GM23338 (cell line): Measurements from ENCODE around the gene DPP10. TPM values are rescaled to one million over a fixed set of nuclear protein-coding genes. Genes with fewer than 3 reads are reported as not detected.

Experiments used
- ATAC-seq: fragments of 200-7000 bp; cut with Tn5 transposase; 3 replicates; pipeline ENCODE4 v1.9.1; 2020
- DNase-seq: peaks from one replicate; pipeline ENCODE4 v3.0.0-alpha.2; 2015; ENCODE audit warnings: low spot score
- H2AFZ ChIP-seq: fragments of 200-600 bp; sonication (generic); 2 replicates; pipeline ENCODE4 v1.8.0; 2016; ENCODE audit warnings: antibody characterized with exemption, mild to moderate bottlenecking, moderate library complexity
- H3F3A ChIP-seq: fragments of 200-600 bp; sonication (generic); replicated peaks from 2 replicates; pipeline ENCODE4 v1.8.0; 2017; ENCODE audit warnings: antibody characterized with exemption, mixed run types, low read depth
- H3K27ac ChIP-seq: fragments of 200-600 bp; sonication (generic); 2 replicates; pipeline ENCODE4 v1.6.1; 2016; ENCODE audit warnings: low read depth
- H3K27me3 ChIP-seq: fragments of 200-600 bp; sonication (generic); 2 replicates; pipeline ENCODE4 v1.8.0; 2016; ENCODE audit warnings: mild to moderate bottlenecking, mixed run types, moderate library complexity; ENCODE audit not compliant: insufficient read depth
- H3K36me3 ChIP-seq: fragments of 200-600 bp; sonication (generic); 2 replicates; pipeline ENCODE4 v1.8.0; 2016; ENCODE audit warnings: mild to moderate bottlenecking; ENCODE audit not compliant: insufficient read depth
- H3K4me1 ChIP-seq: fragments of 200-600 bp; sonication (generic); 2 replicates; pipeline ENCODE4 v1.8.0; 2016; ENCODE audit warnings: mild to moderate bottlenecking, moderate library complexity; ENCODE audit not compliant: insufficient read depth
- H3K4me2 ChIP-seq: fragments of 200-600 bp; sonication (generic); 2 replicates; pipeline ENCODE4 v1.7.1; 2017; ENCODE audit warnings: mixed run types
- H3K4me3 ChIP-seq: fragments of 200-600 bp; sonication (generic); 2 replicates; pipeline ENCODE4 v1.6.1; 2016; ENCODE audit warnings: mixed run types
- H3K79me2 ChIP-seq: fragments of 200-600 bp; sonication (generic); replicated peaks from 2 replicates; pipeline ENCODE4 v1.8.0; 2017; ENCODE audit warnings: mild to moderate bottlenecking; ENCODE audit not compliant: insufficient read depth
- H3K9me2 ChIP-seq: fragments of 200-600 bp; sonication (generic); 2 replicates; pipeline ENCODE4 v1.8.0; 2017; ENCODE audit not compliant: insufficient read depth
- H4K20me1 ChIP-seq: fragments of 200-600 bp; sonication (generic); replicated peaks from 2 replicates; pipeline ENCODE4 v1.8.0; 2017; ENCODE audit warnings: mild to moderate bottlenecking; ENCODE audit not compliant: insufficient read depth
- H3K27ac Mint-ChIP-seq: 2 replicates; pipeline ENCODE4 v1.8.0; 2020; ENCODE audit warnings: inconsistent platforms, mild to moderate bottlenecking, moderate library complexity, mixed read lengths
- H3K27me3 Mint-ChIP-seq: 3 replicates; pipeline ENCODE4 v1.8.0; 2022; ENCODE audit warnings: low read depth, mild to moderate bottlenecking, moderate library complexity, mixed read lengths, inconsistent platforms; ENCODE audit not compliant: insufficient read depth, poor library complexity
- H3K36me3 Mint-ChIP-seq: 3 replicates; pipeline ENCODE4 v1.8.0; 2021; ENCODE audit warnings: low read depth, mild to moderate bottlenecking, inconsistent platforms, moderate library complexity, mixed read lengths
- H3K4me1 Mint-ChIP-seq: 3 replicates; pipeline ENCODE4 v1.8.0; 2020; ENCODE audit warnings: mild to moderate bottlenecking, inconsistent platforms, mixed read lengths
- H3K4me3 Mint-ChIP-seq: 3 replicates; pipeline ENCODE4 v1.8.0; 2021; ENCODE audit warnings: moderate library complexity, mild to moderate bottlenecking, inconsistent platforms, mixed read lengths
- H3K9me3 Mint-ChIP-seq: 3 replicates; pipeline ENCODE4 v1.8.0; 2020; ENCODE audit warnings: moderate library complexity, mild to moderate bottlenecking, inconsistent platforms, mixed read lengths
- CREB1 ChIP-seq: fragments of 250-450 bp; sonication (Bioruptor Pico); IDR thresholded peaks from 2 replicates; pipeline ENCODE4 v1.5.0; 2020; ENCODE audit warnings: low read depth, mild to moderate bottlenecking, moderate library complexity
- EZH2phosphoT487 ChIP-seq: fragments of 200-600 bp; sonication (generic); IDR thresholded peaks from one replicate; pipeline ENCODE4 v1.8.1; 2018; ENCODE audit warnings: antibody characterized with exemption; ENCODE audit not compliant: unreplicated experiment
- NANOG ChIP-seq: IDR thresholded peaks from 2 replicates; pipeline ENCODE4 v1.6.1; 2016; ENCODE audit warnings: antibody characterized with exemption, borderline replicate concordance
- polyA plus RNA-seq: library from polyadenylated mRNA; unstranded; fragments of >200 nt; fragmentation: Nextera tagmentation; extraction: Ambion mirVana; gene quantifications from 2 replicates; pipeline ENCODE4 v1.2.1, GENCODE V29; 2016
- total RNA-seq: library from RNA; depleted of rRNA; stranded (reverse); fragments of >200 nt; shearing (Covaris generic); gene quantifications from 2 replicates; pipeline ENCODE4 v1.2.3, GENCODE V29; 2014
- TF ChIP-seq, protein P1 (sequence below), 2 experiments: fragments of 200-600 bp in 1 of 2; sonication (generic) in 1 of 2; conservative IDR thresholded peaks; 2 replicates each; pipeline versions ENCODE4 v1.5.1 to v1.6.1; 2016 to 2017; ENCODE audit warnings: antibody characterized with exemption in 2 of 2, low read depth in 2 of 2, mild to moderate bottlenecking in 2 of 2, moderate library complexity in 1 of 2
- TF ChIP-seq, protein P2 (sequence below): IDR thresholded peaks from one replicate; pipeline ENCODE4 v1.6.1; 2018; ENCODE audit warnings: antibody characterized with exemption; ENCODE audit not compliant: unreplicated experiment
- TF ChIP-seq, protein P3 (sequence below): fragments of 250-450 bp; sonication (Bioruptor Pico); IDR thresholded peaks from 2 replicates; pipeline ENCODE4 v1.5.0; 2020; ENCODE audit warnings: mild to moderate bottlenecking, moderate library complexity

Gene DPP10
- total and polyA plus RNA-seq, 2 experiments from 2014 or later, result 3.6 to 14.8 TPM

DNA sequence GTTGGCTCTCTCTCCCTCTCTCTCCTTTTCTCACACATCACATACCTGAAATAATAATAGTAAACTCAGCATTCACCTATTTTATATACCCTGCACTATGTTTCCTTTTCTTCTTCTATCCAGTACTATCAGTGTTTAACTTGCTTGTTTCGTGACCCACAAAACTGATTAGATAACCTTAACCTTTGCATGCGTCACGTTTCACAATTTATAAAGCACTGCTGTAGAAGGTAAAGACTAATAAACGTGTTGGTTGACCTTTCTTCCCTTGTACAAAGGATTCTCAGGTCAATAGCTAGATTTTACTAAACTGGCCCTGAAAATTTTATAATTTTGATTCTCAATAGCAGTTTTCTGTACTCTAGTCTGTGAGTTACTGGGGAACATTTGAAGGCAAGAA lies 791.7 kb downstream of the DPP10 start (continued):
- TF ChIP-seq, protein P1, sequence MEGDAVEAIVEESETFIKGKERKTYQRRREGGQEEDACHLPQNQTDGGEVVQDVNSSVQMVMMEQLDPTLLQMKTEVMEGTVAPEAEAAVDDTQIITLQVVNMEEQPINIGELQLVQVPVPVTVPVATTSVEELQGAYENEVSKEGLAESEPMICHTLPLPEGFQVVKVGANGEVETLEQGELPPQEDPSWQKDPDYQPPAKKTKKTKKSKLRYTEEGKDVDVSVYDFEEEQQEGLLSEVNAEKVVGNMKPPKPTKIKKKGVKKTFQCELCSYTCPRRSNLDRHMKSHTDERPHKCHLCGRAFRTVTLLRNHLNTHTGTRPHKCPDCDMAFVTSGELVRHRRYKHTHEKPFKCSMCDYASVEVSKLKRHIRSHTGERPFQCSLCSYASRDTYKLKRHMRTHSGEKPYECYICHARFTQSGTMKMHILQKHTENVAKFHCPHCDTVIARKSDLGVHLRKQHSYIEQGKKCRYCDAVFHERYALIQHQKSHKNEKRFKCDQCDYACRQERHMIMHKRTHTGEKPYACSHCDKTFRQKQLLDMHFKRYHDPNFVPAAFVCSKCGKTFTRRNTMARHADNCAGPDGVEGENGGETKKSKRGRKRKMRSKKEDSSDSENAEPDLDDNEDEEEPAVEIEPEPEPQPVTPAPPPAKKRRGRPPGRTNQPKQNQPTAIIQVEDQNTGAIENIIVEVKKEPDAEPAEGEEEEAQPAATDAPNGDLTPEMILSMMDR (conservative IDR thresholded peaks at IDR 0.05; ENCODE audit: low read depth in 2 of 2), result no peak
- TF ChIP-seq NANOG (no peak), CREB1 (CRISPR knock-in tag) (no peak)
- TF ChIP-seq, protein P2, sequence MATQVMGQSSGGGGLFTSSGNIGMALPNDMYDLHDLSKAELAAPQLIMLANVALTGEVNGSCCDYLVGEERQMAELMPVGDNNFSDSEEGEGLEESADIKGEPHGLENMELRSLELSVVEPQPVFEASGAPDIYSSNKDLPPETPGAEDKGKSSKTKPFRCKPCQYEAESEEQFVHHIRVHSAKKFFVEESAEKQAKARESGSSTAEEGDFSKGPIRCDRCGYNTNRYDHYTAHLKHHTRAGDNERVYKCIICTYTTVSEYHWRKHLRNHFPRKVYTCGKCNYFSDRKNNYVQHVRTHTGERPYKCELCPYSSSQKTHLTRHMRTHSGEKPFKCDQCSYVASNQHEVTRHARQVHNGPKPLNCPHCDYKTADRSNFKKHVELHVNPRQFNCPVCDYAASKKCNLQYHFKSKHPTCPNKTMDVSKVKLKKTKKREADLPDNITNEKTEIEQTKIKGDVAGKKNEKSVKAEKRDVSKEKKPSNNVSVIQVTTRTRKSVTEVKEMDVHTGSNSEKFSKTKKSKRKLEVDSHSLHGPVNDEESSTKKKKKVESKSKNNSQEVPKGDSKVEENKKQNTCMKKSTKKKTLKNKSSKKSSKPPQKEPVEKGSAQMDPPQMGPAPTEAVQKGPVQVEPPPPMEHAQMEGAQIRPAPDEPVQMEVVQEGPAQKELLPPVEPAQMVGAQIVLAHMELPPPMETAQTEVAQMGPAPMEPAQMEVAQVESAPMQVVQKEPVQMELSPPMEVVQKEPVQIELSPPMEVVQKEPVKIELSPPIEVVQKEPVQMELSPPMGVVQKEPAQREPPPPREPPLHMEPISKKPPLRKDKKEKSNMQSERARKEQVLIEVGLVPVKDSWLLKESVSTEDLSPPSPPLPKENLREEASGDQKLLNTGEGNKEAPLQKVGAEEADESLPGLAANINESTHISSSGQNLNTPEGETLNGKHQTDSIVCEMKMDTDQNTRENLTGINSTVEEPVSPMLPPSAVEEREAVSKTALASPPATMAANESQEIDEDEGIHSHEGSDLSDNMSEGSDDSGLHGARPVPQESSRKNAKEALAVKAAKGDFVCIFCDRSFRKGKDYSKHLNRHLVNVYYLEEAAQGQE, result no peak

GRCh38 chr2:115234737-115235136 lies 792.3 kb downstream of the DPP10 start:
- peaks cover 4% of the 10 kb centered on the region; the same call in 1 of the 2 replicates for H3K4me1 ChIP-seq
- no peak for TF ChIP-seq EZH2phosphoT487
- TF ChIP-seq, protein P3, sequence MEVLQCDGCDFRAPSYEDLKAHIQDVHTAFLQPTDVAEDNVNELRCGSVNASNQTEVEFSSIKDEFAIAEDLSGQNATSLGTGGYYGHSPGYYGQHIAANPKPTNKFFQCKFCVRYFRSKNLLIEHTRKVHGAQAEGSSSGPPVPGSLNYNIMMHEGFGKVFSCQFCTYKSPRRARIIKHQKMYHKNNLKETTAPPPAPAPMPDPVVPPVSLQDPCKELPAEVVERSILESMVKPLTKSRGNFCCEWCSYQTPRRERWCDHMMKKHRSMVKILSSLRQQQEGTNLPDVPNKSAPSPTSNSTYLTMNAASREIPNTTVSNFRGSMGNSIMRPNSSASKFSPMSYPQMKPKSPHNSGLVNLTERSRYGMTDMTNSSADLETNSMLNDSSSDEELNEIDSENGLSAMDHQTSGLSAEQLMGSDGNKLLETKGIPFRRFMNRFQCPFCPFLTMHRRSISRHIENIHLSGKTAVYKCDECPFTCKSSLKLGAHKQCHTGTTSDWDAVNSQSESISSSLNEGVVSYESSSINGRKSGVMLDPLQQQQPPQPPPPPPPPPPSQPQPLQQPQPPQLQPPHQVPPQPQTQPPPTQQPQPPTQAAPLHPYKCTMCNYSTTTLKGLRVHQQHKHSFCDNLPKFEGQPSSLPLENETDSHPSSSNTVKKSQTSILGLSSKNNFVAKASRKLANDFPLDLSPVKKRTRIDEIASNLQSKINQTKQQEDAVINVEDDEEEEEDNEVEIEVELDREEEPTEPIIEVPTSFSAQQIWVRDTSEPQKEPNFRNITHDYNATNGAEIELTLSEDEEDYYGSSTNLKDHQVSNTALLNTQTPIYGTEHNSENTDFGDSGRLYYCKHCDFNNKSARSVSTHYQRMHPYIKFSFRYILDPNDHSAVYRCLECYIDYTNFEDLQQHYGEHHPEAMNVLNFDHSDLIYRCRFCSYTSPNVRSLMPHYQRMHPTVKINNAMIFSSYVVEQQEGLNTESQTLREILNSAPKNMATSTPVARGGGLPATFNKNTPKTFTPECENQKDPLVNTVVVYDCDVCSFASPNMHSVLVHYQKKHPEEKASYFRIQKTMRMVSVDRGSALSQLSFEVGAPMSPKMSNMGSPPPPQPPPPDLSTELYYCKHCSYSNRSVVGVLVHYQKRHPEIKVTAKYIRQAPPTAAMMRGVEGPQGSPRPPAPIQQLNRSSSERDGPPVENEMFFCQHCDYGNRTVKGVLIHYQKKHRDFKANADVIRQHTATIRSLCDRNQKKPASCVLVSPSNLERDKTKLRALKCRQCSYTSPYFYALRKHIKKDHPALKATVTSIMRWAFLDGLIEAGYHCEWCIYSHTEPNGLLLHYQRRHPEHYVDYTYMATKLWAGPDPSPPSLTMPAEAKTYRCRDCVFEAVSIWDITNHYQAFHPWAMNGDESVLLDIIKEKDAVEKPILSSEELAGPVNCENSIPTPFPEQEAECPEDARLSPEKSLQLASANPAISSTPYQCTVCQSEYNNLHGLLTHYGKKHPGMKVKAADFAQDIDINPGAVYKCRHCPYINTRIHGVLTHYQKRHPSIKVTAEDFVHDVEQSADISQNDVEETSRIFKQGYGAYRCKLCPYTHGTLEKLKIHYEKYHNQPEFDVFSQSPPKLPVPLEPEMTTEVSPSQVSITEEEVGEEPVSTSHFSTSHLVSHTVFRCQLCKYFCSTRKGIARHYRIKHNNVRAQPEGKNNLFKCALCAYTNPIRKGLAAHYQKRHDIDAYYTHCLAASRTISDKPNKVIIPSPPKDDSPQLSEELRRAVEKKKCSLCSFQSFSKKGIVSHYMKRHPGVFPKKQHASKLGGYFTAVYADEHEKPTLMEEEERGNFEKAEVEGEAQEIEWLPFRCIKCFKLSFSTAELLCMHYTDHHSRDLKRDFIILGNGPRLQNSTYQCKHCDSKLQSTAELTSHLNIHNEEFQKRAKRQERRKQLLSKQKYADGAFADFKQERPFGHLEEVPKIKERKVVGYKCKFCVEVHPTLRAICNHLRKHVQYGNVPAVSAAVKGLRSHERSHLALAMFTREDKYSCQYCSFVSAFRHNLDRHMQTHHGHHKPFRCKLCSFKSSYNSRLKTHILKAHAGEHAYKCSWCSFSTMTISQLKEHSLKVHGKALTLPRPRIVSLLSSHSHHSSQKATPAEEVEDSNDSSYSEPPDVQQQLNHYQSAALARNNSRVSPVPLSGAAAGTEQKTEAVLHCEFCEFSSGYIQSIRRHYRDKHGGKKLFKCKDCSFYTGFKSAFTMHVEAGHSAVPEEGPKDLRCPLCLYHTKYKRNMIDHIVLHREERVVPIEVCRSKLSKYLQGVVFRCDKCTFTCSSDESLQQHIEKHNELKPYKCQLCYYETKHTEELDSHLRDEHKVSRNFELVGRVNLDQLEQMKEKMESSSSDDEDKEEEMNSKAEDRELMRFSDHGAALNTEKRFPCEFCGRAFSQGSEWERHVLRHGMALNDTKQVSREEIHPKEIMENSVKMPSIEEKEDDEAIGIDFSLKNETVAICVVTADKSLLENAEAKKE (CRISPR knock-in tag), result no peak
- Mint-ChIP-seq H3K4me3 (no peak overlapping the region), H3K27me3 (peaks cover 1% of the 10 kb centered on the region), H3K27ac (no peak overlapping the region), H3K4me1 (peaks cover 10% of the 10 kb centered on the region; the same call in 2 of the 3 replicates), H3K36me3 (peaks cover 7% of the 10 kb centered on the region; the same call in 1 of the 3 replicates), H3K9me3 (peaks cover 2% of the 10 kb centered on the region; the same call in 1 of the 3 replicates)
- H3K27ac ChIP-seq, result no peak overlapping the region
- no peaks in the 10 kb centered on the region for H3K36me3 ChIP-seq
- no peaks in the 10 kb centered on the region for H3F3A ChIP-seq
- no peak overlapping the region for H2AFZ ChIP-seq
- no peak overlapping the region for H3K4me3 ChIP-seq
- DNase-seq (no peak), ATAC-seq (no peak)
- no peaks in the 10 kb centered on the region for H3K27me3 ChIP-seq
- peaks cover 11% of the 10 kb centered on the region for H3K79me2 ChIP-seq
- no peak overlapping the region for H3K4me2 ChIP-seq
- H4K20me1 ChIP-seq, result no peaks in the 10 kb centered on the region
- H3K9me2 ChIP-seq, result no peaks in the 10 kb centered on the region
